Fibroblast of lung (primary cell): Measurements from ENCODE around the gene RHOH. TPM values are rescaled to one million over a fixed set of nuclear protein-coding genes. Genes with fewer than 3 reads are reported as not detected.

Experiments used
- DNase-seq, 2 donors: peaks; one replicate each; pipeline versions ENCODE4 v3.0.0 to v3.0.0-alpha.2; 2010; ENCODE audit warnings: low read depth in 2 of 2
- H2AFZ ChIP-seq: 2 replicates; pipeline ENCODE4 v1.5.1; 2012; ENCODE audit warnings: low read length, control low read depth, inconsistent platforms
- H3K27ac ChIP-seq: 2 replicates; pipeline ENCODE4 v1.5.1; 2011; ENCODE audit warnings: low read length, control low read depth; ENCODE audit not compliant: insufficient read depth
- H3K27me3 ChIP-seq: 2 replicates; pipeline ENCODE4 v1.5.1; 2011; ENCODE audit warnings: mild to moderate bottlenecking, low read length; ENCODE audit not compliant: control insufficient read depth, insufficient read depth
- H3K36me3 ChIP-seq: 2 replicates; pipeline ENCODE4 v1.5.1; 2011; ENCODE audit warnings: low read length; ENCODE audit not compliant: control insufficient read depth, insufficient read depth
- H3K4me1 ChIP-seq: 2 replicates; pipeline ENCODE4 v1.5.1; 2011; ENCODE audit warnings: low read length; ENCODE audit not compliant: control insufficient read depth, insufficient read depth; ENCODE audit errors: extremely low read depth
- H3K4me2 ChIP-seq: 2 replicates; pipeline ENCODE4 v1.5.1; 2011; ENCODE audit warnings: low read length, control low read depth; ENCODE audit not compliant: insufficient read depth; ENCODE audit errors: extremely low read depth
- H3K4me3 ChIP-seq, 4 experiments: fragments of 200-600 bp in 1 of 4; sonication (generic) in 1 of 4; replicated peaks in 1 of 4; 2 replicates each; pipeline ENCODE4 v1.5.1; 2011 to 2016; ENCODE audit warnings: low read length in 4 of 4, low read depth in 3 of 4, mild to moderate bottlenecking in 3 of 4, control low read depth in 2 of 4, inconsistent platforms in 1 of 4, mixed read lengths in 1 of 4; ENCODE audit not compliant: insufficient read depth in 1 of 4; ENCODE audit errors: control extremely low read depth in 1 of 4
- H3K79me2 ChIP-seq: 2 replicates; pipeline ENCODE4 v1.5.1; 2012; ENCODE audit warnings: mild to moderate bottlenecking, low read length, inconsistent platforms; ENCODE audit not compliant: control insufficient read depth, insufficient read depth
- H3K9ac ChIP-seq: 2 replicates; pipeline ENCODE4 v1.5.1; 2011; ENCODE audit warnings: mild to moderate bottlenecking, low read length, control low read depth; ENCODE audit not compliant: insufficient read depth
- H3K9me3 ChIP-seq: 2 replicates; pipeline ENCODE4 v1.5.1; 2012; ENCODE audit warnings: low read depth, low read length; ENCODE audit not compliant: control insufficient read depth, insufficient read depth
- H4K20me1 ChIP-seq: 2 replicates; pipeline ENCODE4 v1.5.1; 2011; ENCODE audit warnings: low read length; ENCODE audit not compliant: control insufficient read depth, insufficient read depth; ENCODE audit errors: extremely low read depth
- CTCF ChIP-seq, 2 donors: IDR thresholded peaks in 1 of 2; conservative IDR thresholded peaks in 1 of 2; 1 replicate in 1 of 2; 2 replicates in 1 of 2; pipeline ENCODE4 v1.5.1; 2011 to 2012; ENCODE audit warnings: low read length in 2 of 2, control low read depth in 1 of 2, inconsistent platforms in 1 of 2, low read depth in 1 of 2, mild to moderate bottlenecking in 1 of 2
- EZH2 ChIP-seq: IDR thresholded peaks from 2 replicates; pipeline ENCODE4 v1.5.1; 2012; ENCODE audit warnings: low read length, control low read depth, mild to moderate bottlenecking; ENCODE audit errors: missing control alignments
- polyA plus RNA-seq, 2 donors: library from polyadenylated mRNA; depleted of rRNA in 1 of 2; stranded (reverse) in 1 of 2; unstranded in 1 of 2; fragments of >200 nt; gene quantifications; 2 replicates each; pipeline ENCODE4 v1.2.1, GENCODE V29; 2011 to 2012; ENCODE audit warnings: missing spikeins in 1 of 2
- total RNA-seq: library from RNA; depleted of rRNA; stranded (reverse); fragments of >200 nt; gene quantifications from 2 replicates; pipeline ENCODE4 v1.2.1, GENCODE V29; 2014

RHOH gene
- total and polyA plus RNA-seq, 2 donors (not counting 1 experiment from before 2014, with no cell fraction given): not detected

- Histone ChIP-seq H3K4me3 (no peak overlapping the region), H3K27me3 (no peaks in the 10 kb centered on the region), H3K79me2 (no peaks in the 10 kb centered on the region), H3K27ac (no peak overlapping the region), H3K9me3 (no peaks in the 10 kb centered on the region), H4K20me1 (no peaks in the 10 kb centered on the region), H2AFZ (no peak overlapping the region), H3K4me1 (no peaks in the 10 kb centered on the region), H3K36me3 (no peaks in the 10 kb centered on the region), H3K4me2 (no peak overlapping the region), H3K9ac (no peak overlapping the region)
- TF ChIP-seq EZH2: no peak
- TF ChIP-seq CTCF (conservative IDR thresholded peaks at IDR 0.05 in 1 of 2, IDR thresholded peaks at IDR 0.05 in 1 of 2; ENCODE audit: low read depth in 1 of 2, low read length in 2 of 2): no peak
- peak in 1 of 2 donors; percentile 10 for DNase-seq
These were observed 42.1 kb downstream of the RHOH start for GRCh38 chr4:40238700-40239548.

- TF ChIP-seq CTCF (conservative IDR thresholded peaks at IDR 0.05 in 1 of 2, IDR thresholded peaks at IDR 0.05 in 1 of 2; ENCODE audit: low read depth in 1 of 2, low read length in 2 of 2) (no peak), EZH2 (no peak)
- no peak overlapping the region for H3K4me3 ChIP-seq
- H3K27me3 ChIP-seq: no peaks in the 10 kb centered on the region
- H3K27ac ChIP-seq: no peak overlapping the region
- H4K20me1 ChIP-seq: no peaks in the 10 kb centered on the region
- no peaks in the 10 kb centered on the region for H3K79me2 ChIP-seq
- H3K4me2 ChIP-seq: no peak overlapping the region
- no peaks in the 10 kb centered on the region for H3K9me3 ChIP-seq
- DNase-seq: peak; percentile 25 to 38
- H2AFZ ChIP-seq: no peak overlapping the region
- no peaks in the 10 kb centered on the region for H3K4me1 ChIP-seq
- no peak overlapping the region for H3K9ac ChIP-seq
- H3K36me3 ChIP-seq: no peaks in the 10 kb centered on the region
These were observed 43.3 kb downstream of the RHOH start for GRCh38 chr4:40240040-40240653.

GRCh38 chr4:40241026-40241425 lies 44.2 kb downstream of the RHOH start:
- no peak for DNase-seq
- no peaks in the 10 kb centered on the region for H3K36me3 ChIP-seq
- no peaks in the 10 kb centered on the region for H3K4me1 ChIP-seq
- no peaks in the 10 kb centered on the region for H3K9me3 ChIP-seq
- TF ChIP-seq CTCF (conservative IDR thresholded peaks at IDR 0.05 in 1 of 2, IDR thresholded peaks at IDR 0.05 in 1 of 2; ENCODE audit: low read depth in 1 of 2, low read length in 2 of 2): no peak
- no peak for TF ChIP-seq EZH2
- no peaks in the 10 kb centered on the region for H3K27me3 ChIP-seq
- H4K20me1 ChIP-seq: no peaks in the 10 kb centered on the region
- H3K4me2 ChIP-seq: no peak overlapping the region
- H3K9ac ChIP-seq: no peak overlapping the region
- H2AFZ ChIP-seq: no peak overlapping the region
- no peaks in the 10 kb centered on the region for H3K79me2 ChIP-seq
- no peak overlapping the region for H3K27ac ChIP-seq
- H3K4me3 ChIP-seq: no peak overlapping the region
